ENCODE data around the gene COL4A5. TPM values are rescaled to one million over a fixed set of nuclear protein-coding genes. Genes with fewer than 3 reads are reported as not detected.

Gene COL4A5
- total and polyA plus RNA-seq, 2 of the 8 experiments (the other 6 are each of a cell fraction or from before 2014, with no cell fraction given) = 24.9 to 30.2 TPM

- H3K27ac ChIP-seq (ENCODE audit: low read depth, low read length) = no peak overlapping the region
- no peak for TF ChIP-seq SP4 (IDR thresholded peaks at IDR 0.05; ENCODE audit: low read length)
- no peak for TF ChIP-seq E2F6 (IDR thresholded peaks at IDR 0.05)
- no peak for TF ChIP-seq CBX5 (IDR thresholded peaks at IDR 0.05; ENCODE audit: low read depth, low read length)
- no peak for TF ChIP-seq HDAC6 (IDR thresholded peaks at IDR 0.05; ENCODE audit: low read depth, low read length)
- no peak for TF ChIP-seq CREB1 (IDR thresholded peaks at IDR 0.05)
- TF ChIP-seq RNF2 (IDR thresholded peaks at IDR 0.05; ENCODE audit: borderline replicate concordance, low read depth, low read length, missing control alignments, poor library complexity, severe bottlenecking) = no peak
- TF ChIP-seq CTCF (IDR thresholded peaks at IDR 0.05; ENCODE audit: control extremely low read depth in 1 of 3, insufficient read depth in 1 of 3, low read depth in 1 of 3, low read length in 3 of 3) = peak in 2 of 3 experiments; percentile 41 to 46; a peak in 3 of 4 replicates
- TF ChIP-seq CBX8 (IDR thresholded peaks at IDR 0.05; ENCODE audit: borderline replicate concordance, low read depth, low read length) = no peak
- TF ChIP-seq RFX5 (IDR thresholded peaks at IDR 0.05; ENCODE audit: borderline replicate concordance, low read depth, low read length) = no peak
- TF ChIP-seq TBP (IDR thresholded peaks at IDR 0.05; ENCODE audit: low read depth, low read length) = no peak
Observed at GRCh38 chrX:108537005-108537404, 97.4 kb downstream of the COL4A5 start.

More at GRCh38 chrX:108537005-108537404, 97.4 kb downstream of the COL4A5 start:
- Histone ChIP-seq H4K8ac (ENCODE audit: extremely low read depth, insufficient read depth, low read length) (no peak overlapping the region), H3K18ac (ENCODE audit: extremely low read depth, low read length) (no peak overlapping the region), H3K14ac (ENCODE audit: insufficient read length) (no peak overlapping the region), H2BK120ac (replicated peaks; ENCODE audit: low read depth, low read length) (no peak overlapping the region), H3K4me2 (ENCODE audit: insufficient read depth in 1 of 2, low read depth in 2 of 2, low read length in 2 of 2) (no peak overlapping the region), H3K36me3 (ENCODE audit: control insufficient read depth in 2 of 4, insufficient read depth in 4 of 4, low read length in 3 of 4) (no peaks in the 10 kb centered on the region; a peak in 1 of 8 replicates), H2BK5ac (ENCODE audit: low read depth, low read length) (no peak overlapping the region), H3K56ac (replicated peaks; ENCODE audit: insufficient read length, low read depth, low read length) (no peak overlapping the region), H2AK5ac (ENCODE audit: low read depth, low read length) (no peak overlapping the region), H3K9ac (replicated peaks in 1 of 4; ENCODE audit: extremely low read depth in 1 of 4, low read depth in 3 of 4, low read length in 3 of 4) (no peak overlapping the region), H2BK12ac (ENCODE audit: low read depth, low read length) (no peak overlapping the region), H3K4me3 (ENCODE audit: extremely low read depth in 1 of 4, insufficient read depth in 2 of 4, low read depth in 3 of 4, low read length in 4 of 4) (no peak overlapping the region), H3K4me1 (replicated peaks in 1 of 4; ENCODE audit: control insufficient read depth in 3 of 4, insufficient read depth in 4 of 4, low read length in 3 of 4) (0 out of 7 replicates have a peak, but pooled peaks cover 0 to 6% (median 0%) of the 10 kb centered on the region in 4 experiments), H3K23ac (ENCODE audit: insufficient read length) (no peak overlapping the region), H2AFZ (ENCODE audit: low read length) (no peak overlapping the region), H3K4ac (replicated peaks; ENCODE audit: insufficient read length, low read depth, low read length) (no peak overlapping the region), H3K79me2 (ENCODE audit: control insufficient read depth in 1 of 2, insufficient read depth in 2 of 2, low read length in 2 of 2) (no peaks in the 10 kb centered on the region), H3K27me3 (replicated peaks in 1 of 4; ENCODE audit: control insufficient read depth in 3 of 4, extremely low read depth in 1 of 4, insufficient read depth in 3 of 4, low read length in 3 of 4) (no peaks in the 10 kb centered on the region), H2BK15ac (ENCODE audit: low read length) (no peak overlapping the region), H2BK20ac (ENCODE audit: low read length) (no peak overlapping the region), H4K91ac (replicated peaks; ENCODE audit: insufficient read length, low read length) (no peak overlapping the region), H4K5ac (ENCODE audit: insufficient read length, low read depth, low read length) (no peak overlapping the region), H3K9me3 (ENCODE audit: insufficient read depth in 2 of 2, low read depth in 1 of 2, low read length in 1 of 2) (no peaks in the 10 kb centered on the region), H3K79me1 (ENCODE audit: low read depth, low read length) (no peaks in the 10 kb centered on the region), H3K23me2 (ENCODE audit: low read depth, low read length) (no peaks in the 10 kb centered on the region), H4K20me1 (replicated peaks in 1 of 2; ENCODE audit: control insufficient read depth in 1 of 2, insufficient read depth in 2 of 2, low read length in 2 of 2) (no peaks in the 10 kb centered on the region)
- DNase-seq (ENCODE audit: low read depth in 1 of 2, low spot score in 2 of 2) (no peak), FAIRE-seq (no peak)
- ChIA-PET CTCF (ENCODE audit: partially characterized antibody) (interaction anchor here (0.7 to 4.6 kb wide), 9 partner anchors 12 to 321 kb away, joined by 3 to 31 read pairs (median 3); no protein-coding TSS in a partner anchor), POLR2A (ENCODE audit: partially characterized antibody) (no interaction called here)
- WGBS, 2 experiments (ENCODE audit: extremely low coverage in 1 of 2, insufficient coverage in 1 of 2, insufficient read length in 1 of 2, insufficient replicate concordance in 2 of 2, low coverage in 1 of 2, low lambda C conversion rate in 2 of 2, missing lambda C conversion rate in 1 of 2) = 0% methylated on average over 2 of the region's 2 CpGs; no CpG with 5 or more reads in 1 of the 2 experiments

Data from H1 (cell line).